Left renal pelvis (tissue), 4 donors: ENCODE measurements around the gene ASF1A. TPM values are rescaled to one million over a fixed set of nuclear protein-coding genes. Genes with fewer than 3 reads are reported as not detected.

ENCODE experiments used
- polyA plus RNA-seq, 4 donors: library from polyadenylated mRNA; unstranded; fragments of 120-200 nt; gene quantifications; one replicate each; pipeline ENCODE4 v1.2.1, GENCODE V29; 2013; ENCODE audit not compliant: insufficient read length in 4 of 4

ASF1A gene
- polyA plus RNA-seq, 4 donors, result 35.1 to 50.1 (median 39.2) TPM

Other genes starting within 250 kb of the ASF1A start
- gene CEP85L, start 242.6 kb upstream of the ASF1A start, polyA plus RNA-seq, result 10 to 100 TPM in 1 of 4 donors, 1 to 10 TPM in 3; 6.7 to 12.5 (median 8.9) TPM
- gene MCM9, start 41.0 kb downstream of the ASF1A start, polyA plus RNA-seq, result 10 to 100 TPM; 12.5 to 27.5 (median 25.3) TPM
- gene FAM184A, start 184.5 kb downstream of the ASF1A start, polyA plus RNA-seq, result 10 to 100 TPM in 2 of 4 donors, 1 to 10 TPM in 2; 5.9 to 12.7 (median 10.2) TPM